Thyroid gland (tissue), 4 donors: Measurements from ENCODE around the gene COX8A. TPM values are rescaled to one million over a fixed set of nuclear protein-coding genes. Genes with fewer than 3 reads are reported as not detected.

Experiments used
- DNase-seq, 2 donors: peaks; one replicate each; pipeline ENCODE4 v3.0.0-alpha.2; 2019
- H3K27ac ChIP-seq, 3 donors: fragments of 200-600 bp; sonication (generic); 1 replicate in 2 of 3; 2 replicates in 1 of 3; pipeline ENCODE4 v1.5.1; 2016 to 2019; ENCODE audit warnings: mild to moderate bottlenecking in 1 of 3, moderate library complexity in 1 of 3
- H3K27me3 ChIP-seq: fragments of 200-600 bp; sonication (generic); one replicate; pipeline ENCODE4 v1.5.1; 2019
- H3K36me3 ChIP-seq, 2 donors: fragments of 200-600 bp; sonication (generic); one replicate each; pipeline ENCODE4 v1.5.1; 2016 to 2019
- H3K4me1 ChIP-seq, 2 donors: fragments of 200-600 bp; sonication (generic); one replicate each; pipeline ENCODE4 v1.5.1; 2017 to 2019
- H3K4me3 ChIP-seq, 3 donors: fragments of 200-600 bp; sonication (generic); replicated peaks in 1 of 3; 1 replicate in 2 of 3; 2 replicates in 1 of 3; pipeline ENCODE4 v1.5.1; 2016; ENCODE audit warnings: mild to moderate bottlenecking in 1 of 3
- H3K9me3 ChIP-seq: fragments of 200-600 bp; sonication (generic); one replicate; pipeline ENCODE4 v1.5.1; 2017
- CTCF ChIP-seq, 6 experiments: fragments of 200-600 bp in 3 of 6; fragments of 450-650 bp in 3 of 6; sonication (generic) in 3 of 6; IDR thresholded peaks; one replicate each; pipeline ENCODE4 v1.5.1; 2016 to 2019; ENCODE audit warnings: antibody characterized with exemption in 6 of 6, mild to moderate bottlenecking in 2 of 6, inconsistent platforms in 1 of 6, moderate library complexity in 1 of 6
- POLR2A ChIP-seq, 2 donors: fragments of 450-650 bp; IDR thresholded peaks; one replicate each; pipeline ENCODE4 v1.6.1; 2017; ENCODE audit warnings: antibody characterized with exemption in 2 of 2, mild to moderate bottlenecking in 2 of 2, moderate library complexity in 1 of 2
- WGBS, 2 donors: methylation state at CpG; one replicate each; pipeline ENCODE4 v1.1.5; 2017; 5-methylcytosine and 5-hydroxymethylcytosine counted together
- intact Hi-C: fragments of 100-400 bp; cut with DNase I; formaldehyde crosslinking; loops from one replicate; pipeline ENCODE4 v1.15.1; 2023
- total RNA-seq, 4 donors: library from RNA; depleted of rRNA; stranded (reverse); fragments of >200 nt; gene quantifications; one replicate each; pipeline ENCODE4 v1.2.3, GENCODE V29; 2016

The COX8A gene
- total RNA-seq: 100 to 1,000 TPM; 210 to 787 (median 471) TPM

- no peaks in the 10 kb centered on the region for H3K27me3 ChIP-seq
- peak; percentile 59 to 81 for TF ChIP-seq POLR2A (IDR thresholded peaks at IDR 0.05)
- TF ChIP-seq CTCF (IDR thresholded peaks at IDR 0.05): peak in 2 of 6 experiments; percentile 7 to 11
- 0 to 1% methylated on average over 20 to 37 of the region's 67 CpGs for WGBS, 2 donors
- DNase-seq: peak; percentile 99
- peak within 1 kb of the TSS; percentile 85 to 95 (median 91) for H3K27ac ChIP-seq
- intact Hi-C loops: no loop called here
- H3K4me1 ChIP-seq: peaks cover 19 to 20% of the 10 kb centered on the region in 2 donors
- H3K9me3 ChIP-seq: no peaks in the 10 kb centered on the region
- H3K36me3 ChIP-seq: no peaks in the 10 kb centered on the region
- H3K4me3 ChIP-seq: peak within 1 kb of the TSS; percentile 77 to 93 (median 84)
These were observed at the start of gene COX8A for GRCh38 chr11:63974259-63975143. Gene COX8A, plus strand, starts transcription at chr11:63974620. Its CDS starts 61 bp downstream, at chr11:63974681.

- intact Hi-C loops: no loop called here
These were observed 44.8 kb upstream of the COX8A start for GRCh38 chr11:63929616-63930015.

GRCh38 chr11:63931045-63931444 is 43.4 kb upstream of the COX8A start:
- Histone ChIP-seq H3K4me1 (no peaks in the 10 kb centered on the region), H3K9me3 (no peaks in the 10 kb centered on the region), H3K27me3 (no peaks in the 10 kb centered on the region), H3K27ac (no peak overlapping the region), H3K36me3 (no peaks in the 10 kb centered on the region), H3K4me3 (no peak overlapping the region)
- DNase-seq: peak in 1 of 2 donors; percentile 30
- WGBS, 2 donors: 71 to 78% methylated on average over 6 of the region's 6 CpGs
- intact Hi-C loops: no loop called here
- TF ChIP-seq CTCF (IDR thresholded peaks at IDR 0.05) (no peak), POLR2A (IDR thresholded peaks at IDR 0.05) (no peak)

More at GRCh38 chr11:63929616-63930015, 44.8 kb upstream of the COX8A start:
- Histone ChIP-seq H3K4me1 (no peaks in the 10 kb centered on the region), H3K4me3 (no peak overlapping the region), H3K36me3 (no peaks in the 10 kb centered on the region), H3K27me3 (no peaks in the 10 kb centered on the region), H3K9me3 (no peaks in the 10 kb centered on the region), H3K27ac (no peak overlapping the region)
- peak; percentile 50 to 67 for DNase-seq
- TF ChIP-seq POLR2A (IDR thresholded peaks at IDR 0.05): no peak
- no peak for TF ChIP-seq CTCF (IDR thresholded peaks at IDR 0.05)
- 52 to 57% methylated on average over 5 of the region's 5 CpGs for WGBS, 2 donors

- no peak overlapping the region for H3K4me3 ChIP-seq
- 78 to 86% methylated on average over 12 of the region's 12 CpGs for WGBS, 2 donors
These were observed 42.5 kb upstream of the COX8A start for GRCh38 chr11:63931876-63932275.

GRCh38 chr11:63933459-63933858 is 41.0 kb upstream of the COX8A start:
- intact Hi-C loops: no loop called here
- H3K4me3 ChIP-seq: no peak overlapping the region
- peaks cover 7% of the 10 kb centered on the region in 2 donors for H3K4me1 ChIP-seq
- DNase-seq: peak; percentile 44 to 59
- H3K36me3 ChIP-seq: no peaks in the 10 kb centered on the region
- TF ChIP-seq CTCF (IDR thresholded peaks at IDR 0.05): no peak
- TF ChIP-seq POLR2A (IDR thresholded peaks at IDR 0.05): no peak
- no peaks in the 10 kb centered on the region for H3K27me3 ChIP-seq
- 45% methylated on average over 1 of the region's 1 CpG; no CpG with 5 or more reads in 1 of the 2 donors for WGBS, 2 donors
- H3K9me3 ChIP-seq: no peaks in the 10 kb centered on the region
- H3K27ac ChIP-seq: no peak overlapping the region

More at GRCh38 chr11:63931876-63932275, 42.5 kb upstream of the COX8A start:
- no peak for TF ChIP-seq POLR2A (IDR thresholded peaks at IDR 0.05)
- intact Hi-C loops: no loop called here
- Histone ChIP-seq H3K9me3 (no peaks in the 10 kb centered on the region), H3K4me1 (no peaks in the 10 kb centered on the region), H3K27me3 (no peaks in the 10 kb centered on the region), H3K27ac (no peak overlapping the region), H3K36me3 (no peaks in the 10 kb centered on the region)
- DNase-seq: no peak
